ENCODE data around the gene SCAF4. TPM values are rescaled to one million over a fixed set of nuclear protein-coding genes. Genes with fewer than 3 reads are reported as not detected.

Gene SCAF4
- total and polyA plus RNA-seq, 2 donors (not counting 1 experiment from before 2014, with no cell fraction given), result 42.3 to 110 TPM

- intact Hi-C loops (cut with micrococcal nuclease), result no loop called here
- Histone ChIP-seq H3K79me2 (ENCODE audit: control insufficient read depth, insufficient read depth, low read length) (peaks cover 95% of the 10 kb centered on the region), H3K27ac (ENCODE audit: low read length in 2 of 2) (no peak overlapping the region), H3K4me3 (ENCODE audit: control extremely low read depth in 1 of 5, extremely low read depth in 1 of 5, insufficient read depth in 1 of 5, low read depth in 2 of 5, low read length in 4 of 5) (no peak overlapping the region), H3K4me1 (ENCODE audit: control insufficient read depth in 2 of 2, insufficient read depth in 2 of 2, low read length in 2 of 2) (peaks cover 14 to 47% of the 10 kb centered on the region in 2 donors), H3K9me3 (ENCODE audit: control extremely low read depth in 1 of 3, control insufficient read depth in 2 of 3, insufficient read depth in 1 of 3, low read length in 2 of 3) (no peaks in the 10 kb centered on the region), H3K27me3 (replicated peaks in 1 of 4; ENCODE audit: control extremely low read depth in 1 of 4, control insufficient read depth in 3 of 4, insufficient read depth in 4 of 4, low read length in 3 of 4) (no peaks in the 10 kb centered on the region), H3K4me2 (replicated peaks; ENCODE audit: low read depth, low read length, poor library complexity, severe bottlenecking) (peak overlapping the region; percentile 2), H4K20me1 (ENCODE audit: control insufficient read depth, insufficient read depth, low read length, poor library complexity, severe bottlenecking) (peaks cover 89% of the 10 kb centered on the region), H2AFZ (ENCODE audit: insufficient read depth, low read depth, low read length, poor library complexity, severe bottlenecking) (no peak overlapping the region), H3K36me3 (replicated peaks in 1 of 2; ENCODE audit: control extremely low read depth in 1 of 2, control insufficient read depth in 1 of 2, extremely low read depth in 1 of 2, insufficient read depth in 2 of 2, low read length in 1 of 2) (peaks cover 0 to 7% of the 10 kb centered on the region in 2 experiments), H3K9ac (ENCODE audit: low read length) (no peak overlapping the region)
- WGBS (ENCODE audit: insufficient coverage), result no CpG with 5 or more reads among the region's 4 CpGs
- H3K27ac Mint-ChIP-seq, result peak overlapping the region; percentile 42
- peak overlapping the region; percentile 38 for H3K4me3 Mint-ChIP-seq
- H3K4me1 Mint-ChIP-seq, result peaks cover 72% of the 10 kb centered on the region
- H3K27me3 Mint-ChIP-seq, result no peaks in the 10 kb centered on the region
- ChIA-PET CTCF (interaction anchor here (0.7 kb wide), 1 partner anchor 75 kb away, joined by 4 read pairs; no protein-coding TSS in a partner anchor), POLR2A (no interaction called here)
- TF ChIP-seq CTCF (IDR thresholded peaks at IDR 0.05), result no peak
- TF ChIP-seq EZH2 (IDR thresholded peaks at IDR 0.05; ENCODE audit: borderline replicate concordance, insufficient read depth, low read depth, low read length, poor library complexity, severe bottlenecking), result no peak
- DNase-seq (no peak), ATAC-seq (ENCODE audit: low read depth) (no peak)
- peaks cover 3% of the 10 kb centered on the region for H3K9me3 Mint-ChIP-seq (ENCODE audit: insufficient read depth)
Measured at GRCh38 chr21:31721381-31721780, 10.5 kb downstream of the SCAF4 start.

- Histone ChIP-seq H4K20me1 (ENCODE audit: control insufficient read depth, insufficient read depth, low read length, poor library complexity, severe bottlenecking) (peaks cover 92% of the 10 kb centered on the region), H3K79me2 (ENCODE audit: control insufficient read depth, insufficient read depth, low read length) (peaks cover 95% of the 10 kb centered on the region), H3K36me3 (replicated peaks in 1 of 2; ENCODE audit: control extremely low read depth in 1 of 2, control insufficient read depth in 1 of 2, extremely low read depth in 1 of 2, insufficient read depth in 2 of 2, low read length in 1 of 2) (peaks cover 0 to 5% of the 10 kb centered on the region in 2 experiments), H3K9me3 (ENCODE audit: control extremely low read depth in 1 of 3, control insufficient read depth in 2 of 3, insufficient read depth in 1 of 3, low read length in 2 of 3) (no peaks in the 10 kb centered on the region), H2AFZ (ENCODE audit: insufficient read depth, low read depth, low read length, poor library complexity, severe bottlenecking) (no peak overlapping the region), H3K4me2 (replicated peaks; ENCODE audit: low read depth, low read length, poor library complexity, severe bottlenecking) (no peak overlapping the region), H3K4me3 (ENCODE audit: control extremely low read depth in 1 of 5, extremely low read depth in 1 of 5, insufficient read depth in 1 of 5, low read depth in 2 of 5, low read length in 4 of 5) (no peak overlapping the region), H3K9ac (ENCODE audit: low read length) (no peak overlapping the region), H3K27me3 (replicated peaks in 1 of 4; ENCODE audit: control extremely low read depth in 1 of 4, control insufficient read depth in 3 of 4, insufficient read depth in 4 of 4, low read length in 3 of 4) (no peaks in the 10 kb centered on the region), H3K4me1 (ENCODE audit: control insufficient read depth in 2 of 2, insufficient read depth in 2 of 2, low read length in 2 of 2) (peaks cover 14 to 53% of the 10 kb centered on the region in 2 donors), H3K27ac (ENCODE audit: low read length in 2 of 2) (no peak overlapping the region)
- intact Hi-C loops (cut with micrococcal nuclease), result no loop called here
- ATAC-seq (ENCODE audit: low read depth) (no peak), DNase-seq (no peak)
- ChIA-PET CTCF (interaction anchor here (0.6 kb wide), 1 partner anchor 285 kb away, joined by 3 read pairs; no protein-coding TSS in a partner anchor), POLR2A (no interaction called here)
- TF ChIP-seq EZH2 (IDR thresholded peaks at IDR 0.05; ENCODE audit: borderline replicate concordance, insufficient read depth, low read depth, low read length, poor library complexity, severe bottlenecking) (no peak), CTCF (IDR thresholded peaks at IDR 0.05) (no peak)
- WGBS (ENCODE audit: insufficient coverage), result 100% methylated on average over 1 of the region's 3 CpGs
- Mint-ChIP-seq H3K4me3 (no peak overlapping the region), H3K27me3 (no peaks in the 10 kb centered on the region), H3K9me3 (ENCODE audit: insufficient read depth) (peaks cover 3% of the 10 kb centered on the region), H3K27ac (no peak overlapping the region), H3K4me1 (peaks cover 79% of the 10 kb centered on the region)
Measured at GRCh38 chr21:31720739-31721138, 11.2 kb downstream of the SCAF4 start.
